Measurements from ENCODE around the gene CAPZB. TPM values are rescaled to one million over a fixed set of nuclear protein-coding genes. Genes with fewer than 3 reads are reported as not detected.

The CAPZB gene
- total and polyA plus RNA-seq, 11 donors: 77.8 to 348 (median 237) TPM

GRCh38 chr1:19381261-19381660 lies 104.1 kb downstream of the CAPZB start:
- no peak for ATAC-seq
- intact Hi-C loops (cut with DNase I): no loop called here
- H3K36me3 ChIP-seq: peaks cover 2 to 97% (median 75%) of the 10 kb centered on the region in 9 donors

DNA sequence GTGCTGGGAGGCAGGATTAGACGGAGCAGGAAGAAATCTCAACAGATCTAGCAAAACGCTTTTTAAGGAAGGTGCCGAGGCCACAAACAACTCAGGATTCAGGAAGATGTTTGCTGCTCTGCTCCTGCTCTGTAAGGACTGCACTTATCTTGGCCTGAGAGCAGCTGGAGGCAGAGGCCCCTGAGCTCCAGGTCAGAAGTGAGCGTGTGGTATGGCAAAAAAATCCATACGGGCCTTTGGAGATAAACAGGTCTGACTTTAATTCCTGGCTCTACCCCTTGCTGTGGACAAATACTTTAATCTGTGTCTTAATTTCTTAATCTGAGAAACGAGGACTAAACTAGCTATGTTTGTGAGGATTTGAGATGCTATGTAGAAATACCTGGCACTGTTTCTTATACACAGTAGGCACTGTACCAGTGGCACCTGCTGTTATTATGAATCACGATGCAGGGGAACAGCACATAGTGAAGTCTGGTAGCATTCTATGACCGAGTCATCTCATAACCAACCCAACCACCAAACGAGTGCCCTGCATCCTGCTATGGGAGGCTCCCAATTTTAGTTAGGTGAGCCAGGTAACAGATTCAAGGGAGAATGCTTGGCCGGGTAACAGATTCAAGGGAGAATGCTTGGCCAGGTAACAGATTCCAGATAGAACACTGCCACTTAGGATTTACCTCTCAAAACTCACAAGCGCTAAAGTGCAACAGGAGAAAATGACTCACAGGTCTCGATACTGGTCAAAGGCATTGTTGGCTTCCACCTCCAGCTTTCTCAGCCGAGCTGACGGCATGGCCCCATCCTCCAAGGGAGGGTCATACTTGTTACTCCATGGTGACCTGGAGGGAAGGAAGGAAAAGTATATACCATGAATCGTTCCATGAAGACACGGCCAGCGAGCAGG lies 107.3 kb downstream of the CAPZB start:
- H3K9me3 ChIP-seq: no peaks in the 10 kb centered on the region
- no peak overlapping the region for H3K4me3 ChIP-seq
- 91 to 96% (median 94%) methylated on average over 17 of the region's 17 CpGs for WGBS, 4 donors
- intact Hi-C loops (cut with DNase I): no loop called here
- ATAC-seq: no peak
- DNase-seq: no peak
- H3K27ac ChIP-seq: no peak overlapping the region
- H3K27me3 ChIP-seq: no peaks in the 10 kb centered on the region
- H3K36me3 ChIP-seq: peaks cover 0 to 95% (median 84%) of the 10 kb centered on the region in 9 donors
- TF ChIP-seq, protein P1, sequence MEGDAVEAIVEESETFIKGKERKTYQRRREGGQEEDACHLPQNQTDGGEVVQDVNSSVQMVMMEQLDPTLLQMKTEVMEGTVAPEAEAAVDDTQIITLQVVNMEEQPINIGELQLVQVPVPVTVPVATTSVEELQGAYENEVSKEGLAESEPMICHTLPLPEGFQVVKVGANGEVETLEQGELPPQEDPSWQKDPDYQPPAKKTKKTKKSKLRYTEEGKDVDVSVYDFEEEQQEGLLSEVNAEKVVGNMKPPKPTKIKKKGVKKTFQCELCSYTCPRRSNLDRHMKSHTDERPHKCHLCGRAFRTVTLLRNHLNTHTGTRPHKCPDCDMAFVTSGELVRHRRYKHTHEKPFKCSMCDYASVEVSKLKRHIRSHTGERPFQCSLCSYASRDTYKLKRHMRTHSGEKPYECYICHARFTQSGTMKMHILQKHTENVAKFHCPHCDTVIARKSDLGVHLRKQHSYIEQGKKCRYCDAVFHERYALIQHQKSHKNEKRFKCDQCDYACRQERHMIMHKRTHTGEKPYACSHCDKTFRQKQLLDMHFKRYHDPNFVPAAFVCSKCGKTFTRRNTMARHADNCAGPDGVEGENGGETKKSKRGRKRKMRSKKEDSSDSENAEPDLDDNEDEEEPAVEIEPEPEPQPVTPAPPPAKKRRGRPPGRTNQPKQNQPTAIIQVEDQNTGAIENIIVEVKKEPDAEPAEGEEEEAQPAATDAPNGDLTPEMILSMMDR (IDR thresholded peaks at IDR 0.05): no peak
- no peak for TF ChIP-seq POLR2A (IDR thresholded peaks at IDR 0.05)
- H3K4me1 ChIP-seq: peaks cover 0 to 29% (median 9%) of the 10 kb centered on the region in 12 donors

More at GRCh38 chr1:19381261-19381660, 104.1 kb downstream of the CAPZB start:
- H3K27me3 ChIP-seq: no peaks in the 10 kb centered on the region
- no peak overlapping the region for H3K27ac ChIP-seq
- no peaks in the 10 kb centered on the region for H3K9me3 ChIP-seq
- no peak overlapping the region for H3K4me3 ChIP-seq
- no peak for TF ChIP-seq POLR2A (IDR thresholded peaks at IDR 0.05)
- TF ChIP-seq, protein P1 (IDR thresholded peaks at IDR 0.05): no peak
- H3K4me1 ChIP-seq: peaks cover 9 to 30% (median 22%) of the 10 kb centered on the region in 12 donors
- DNase-seq: no peak
- 81 to 86% (median 84%) methylated on average over 6 of the region's 6 CpGs for WGBS, 4 donors

DNA sequence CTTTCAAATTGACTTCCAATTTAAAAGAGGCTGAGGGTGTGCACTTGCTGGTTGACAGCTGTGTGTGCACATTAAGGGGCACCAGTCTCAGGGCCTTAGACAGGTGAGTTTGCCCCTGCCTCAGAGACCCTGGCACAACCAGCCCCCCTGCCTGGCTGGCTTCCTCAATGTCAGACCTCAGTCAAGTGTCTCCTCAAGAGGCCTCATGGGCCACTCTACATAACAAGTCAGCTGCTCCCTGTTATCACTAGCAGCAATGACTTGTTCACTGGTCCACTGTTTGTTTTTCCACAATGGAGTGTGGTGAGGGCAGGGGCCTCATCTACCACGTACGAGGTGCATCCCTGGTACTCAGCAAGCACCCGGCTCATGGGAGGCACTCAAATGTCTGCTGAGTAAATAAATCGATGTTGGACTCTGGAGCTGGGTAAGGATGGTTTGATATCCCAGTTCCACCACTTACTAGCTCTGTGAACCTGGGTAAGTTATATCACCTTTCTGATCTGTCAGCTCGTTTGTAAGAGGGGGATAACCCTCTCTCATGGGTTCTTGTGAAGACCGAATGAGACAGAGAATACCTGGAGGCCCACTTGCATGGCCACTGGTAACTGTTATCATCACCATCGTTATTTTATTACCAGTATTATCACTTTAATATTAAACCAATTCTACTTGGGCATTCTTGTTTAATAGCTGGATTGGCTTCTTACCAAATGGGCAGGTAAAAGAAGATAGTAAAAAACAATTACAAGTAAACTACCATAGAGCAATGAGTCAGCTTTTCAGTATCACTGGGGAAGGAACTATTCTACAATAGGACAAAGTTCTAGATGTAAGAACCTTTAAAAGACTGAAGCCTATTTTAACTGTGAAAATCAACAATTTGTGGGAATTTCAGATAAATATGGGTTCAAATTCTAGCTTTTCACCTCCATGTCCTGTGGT lies 108.6 kb downstream of the CAPZB start:
- Histone ChIP-seq H3K4me3 (no peak overlapping the region), H3K27ac (peak overlapping the region in 3 of 12 donors; percentile 2 to 8 (median 7)), H3K27me3 (no peaks in the 10 kb centered on the region), H3K4me1 (peaks cover 0 to 38% (median 11%) of the 10 kb centered on the region in 12 donors), H3K36me3 (peaks cover 0 to 91% (median 76%) of the 10 kb centered on the region in 9 donors), H3K9me3 (no peaks in the 10 kb centered on the region)
- 71 to 86% (median 77%) methylated on average over 7 of the region's 7 CpGs for WGBS, 4 donors
- TF ChIP-seq POLR2A (IDR thresholded peaks at IDR 0.05): no peak
- TF ChIP-seq, protein P1 (IDR thresholded peaks at IDR 0.05): no peak
- intact Hi-C loops (cut with DNase I): no loop called here
- DNase-seq: no peak
- ATAC-seq: peak in 3 of 4 donors; percentile 43 to 62 (median 53)
